Stimulated activated CD4-positive, alpha-beta T cell treated with anti-CD3 and anti-CD28 coated beads, Interleukin-1b, Interleukin-23, amount 100 ng/mL, for 48 hours (primary cell): Measurements from ENCODE around the gene NUP153.
A peak's percentile ranks its signal among the peaks of the same experiment; 100 is the strongest.
"Not testable (repeated sequence)": the region's sequence is repeated elsewhere in the genome, so short reads cannot be mapped to it uniquely, and the experiment has no call there.

Experiments used
- DNase-seq: peaks from one replicate; pipeline ENCODE4 v3.0.0-alpha.2; 2020

The NUP153 gene

DNA sequence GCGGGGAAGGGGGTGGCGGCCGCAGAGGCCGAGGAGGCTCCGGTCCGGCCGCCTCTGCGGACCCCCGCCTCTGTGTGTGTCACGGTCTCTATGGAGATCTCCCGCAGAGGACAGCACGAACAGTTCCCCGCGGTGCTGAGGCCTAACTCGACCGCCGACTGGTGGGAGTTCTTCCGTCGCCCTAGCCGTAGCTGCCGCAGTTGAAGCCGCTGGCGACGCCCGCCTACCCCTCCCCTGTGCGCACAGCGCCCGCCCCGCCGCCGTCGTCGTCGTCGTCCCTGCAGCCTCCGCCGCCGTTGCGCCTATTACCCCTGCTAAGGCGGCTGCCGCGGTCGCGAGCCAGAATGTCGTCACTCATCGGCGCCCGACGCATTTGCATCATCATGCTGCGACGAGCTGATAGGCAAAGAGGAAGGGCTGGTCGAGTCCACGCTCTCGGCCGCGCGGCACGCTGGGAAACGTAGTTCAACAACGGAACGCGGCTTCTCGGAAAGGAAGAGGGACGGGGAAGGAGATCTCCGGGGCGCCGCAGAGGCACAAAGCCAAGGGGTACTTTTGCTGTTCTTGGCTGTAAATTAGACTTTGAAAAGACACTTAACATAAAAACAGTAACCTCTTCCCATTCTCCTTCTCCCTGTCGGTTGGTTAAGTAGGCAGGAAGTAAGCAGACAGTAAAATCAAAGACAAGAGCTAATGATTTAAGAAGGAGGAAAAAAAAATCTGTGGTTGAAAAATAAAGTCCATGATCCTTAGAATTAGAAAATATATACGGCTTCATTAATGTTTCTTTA, at the start of gene NUP153:
TSS of gene NUP153 (minus strand) at position 346 of the 791 bp plus-strand sequence. CDS start 538 bp downstream, outside the sequence.
- DNase-seq, result peak; percentile 99

DNA sequence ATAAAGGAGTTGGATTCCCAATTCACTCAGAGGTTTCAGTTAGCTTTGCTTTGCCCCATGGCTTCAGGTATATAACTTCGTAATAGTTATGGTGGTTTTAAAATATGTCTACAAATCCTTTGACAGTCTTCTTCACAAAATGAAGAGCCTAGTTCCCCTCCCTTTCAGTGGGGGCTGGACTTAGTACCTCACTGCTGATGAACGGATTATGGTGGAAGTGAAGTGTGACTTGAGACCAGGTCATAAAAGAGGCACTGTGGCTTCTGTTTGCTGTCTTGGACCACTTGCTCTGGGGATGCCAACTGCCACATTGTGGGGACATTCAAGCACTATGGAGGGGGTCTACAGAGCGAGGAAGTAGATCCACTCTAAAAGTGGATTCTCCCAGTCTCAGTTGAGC, 47.5 kb upstream of the NUP153 start:
- DNase-seq, result no peak

DNA sequence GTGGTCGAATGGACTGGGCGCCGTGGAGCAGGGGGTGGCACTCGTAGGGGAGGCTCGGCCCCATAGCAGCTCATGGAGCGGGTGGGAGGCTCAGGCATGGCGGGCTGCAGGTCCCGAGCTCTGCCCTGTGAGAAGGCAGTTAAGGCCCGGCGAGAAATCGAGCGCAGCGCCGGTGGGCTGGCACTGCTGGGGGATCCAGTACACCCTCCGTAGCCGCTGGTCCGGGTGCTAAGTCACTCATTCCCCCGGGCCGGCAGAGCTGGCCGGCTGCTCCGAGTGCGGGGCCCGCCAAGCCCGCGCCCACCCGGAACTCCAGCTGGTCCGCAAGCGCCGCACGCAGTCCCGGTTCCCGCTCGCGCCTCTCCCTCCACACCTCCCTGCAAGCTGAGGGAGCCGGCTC, 38.6 kb upstream of the NUP153 start:
- DNase-seq, result not testable (repeated sequence)

DNA sequence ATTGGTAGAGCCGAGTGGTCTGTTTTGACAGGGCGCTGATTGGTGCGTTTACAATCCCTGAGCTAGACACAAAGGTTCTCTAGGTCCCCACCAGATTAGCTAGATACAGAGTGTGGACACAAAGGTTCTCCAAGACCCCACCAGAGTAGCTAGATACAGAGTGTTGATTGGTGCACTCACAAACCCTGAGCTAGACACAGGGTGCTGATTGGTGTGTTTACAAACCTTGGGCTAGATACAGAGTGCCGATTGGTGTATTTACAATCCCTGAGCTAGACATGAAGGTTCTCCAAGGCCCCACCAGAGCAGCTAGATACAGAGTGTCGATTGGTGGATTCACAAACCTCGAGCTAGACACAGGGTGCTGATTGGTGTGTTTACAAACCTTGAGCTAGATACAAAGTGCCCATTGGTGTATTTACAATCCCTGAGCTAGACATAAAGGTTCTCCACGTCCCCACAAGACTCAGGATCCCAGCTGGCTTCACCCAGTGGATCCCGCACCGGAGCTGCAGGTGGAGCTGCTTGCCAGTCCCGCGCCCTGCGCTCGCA, 38.1 kb upstream of the NUP153 start:
- not testable (repeated sequence) for DNase-seq

DNA sequence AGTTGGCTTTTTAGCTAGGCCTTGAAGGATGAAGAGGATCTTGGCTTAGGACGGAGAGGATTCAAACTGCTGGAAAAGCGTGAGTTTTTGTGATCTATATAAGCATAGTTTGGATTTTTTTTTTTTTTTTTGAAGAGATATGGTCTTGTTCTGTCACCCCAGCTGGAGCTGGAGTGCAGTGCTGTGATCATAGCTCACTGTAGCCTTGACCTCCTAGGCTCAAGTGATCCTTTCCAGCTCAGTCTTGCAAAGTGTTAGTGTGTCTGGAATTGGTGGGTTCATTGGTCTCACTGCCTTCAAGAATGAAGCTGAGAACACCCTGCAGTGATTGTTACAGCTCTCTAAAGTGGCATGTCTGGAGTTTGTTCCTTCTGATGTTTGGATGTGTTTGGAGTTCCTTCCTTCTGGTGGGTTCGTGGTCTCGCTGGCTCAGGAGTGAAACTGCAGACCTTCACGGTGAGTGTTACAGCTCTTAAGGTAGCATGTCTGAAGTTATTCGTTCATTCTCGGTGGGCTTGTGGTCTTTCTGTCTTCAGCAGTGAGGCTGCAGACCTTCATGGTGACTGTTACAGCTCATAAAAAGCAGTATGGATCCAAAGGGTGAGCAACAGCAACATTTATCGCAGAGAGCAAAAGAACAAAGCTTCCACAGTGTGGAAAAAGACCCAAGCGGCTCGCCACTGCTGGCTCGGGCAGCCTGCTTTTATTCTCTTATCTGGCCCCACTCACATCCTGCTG, 37.5 kb upstream of the NUP153 start:
- no peak for DNase-seq

DNA sequence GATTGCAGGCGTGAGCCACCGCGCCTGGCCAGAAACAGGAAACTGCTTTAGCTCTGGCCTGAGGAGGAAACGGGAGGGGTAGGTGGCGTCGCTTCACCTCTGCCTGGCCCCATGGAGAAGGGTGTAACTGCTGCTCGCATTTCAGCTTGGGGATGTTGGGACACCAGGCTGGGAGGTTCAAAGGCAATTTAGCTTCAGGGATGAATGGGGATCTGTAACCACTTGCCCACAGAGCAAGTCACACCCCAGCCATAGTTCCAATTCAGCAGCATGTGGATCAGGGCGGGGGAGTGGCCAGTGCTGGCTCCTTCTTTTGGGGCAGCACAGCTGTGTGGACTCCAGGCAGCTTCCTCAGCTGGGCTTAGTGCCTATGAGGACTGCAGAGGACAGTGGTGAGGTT, 34.8 kb upstream of the NUP153 start:
- no peak for DNase-seq

DNA sequence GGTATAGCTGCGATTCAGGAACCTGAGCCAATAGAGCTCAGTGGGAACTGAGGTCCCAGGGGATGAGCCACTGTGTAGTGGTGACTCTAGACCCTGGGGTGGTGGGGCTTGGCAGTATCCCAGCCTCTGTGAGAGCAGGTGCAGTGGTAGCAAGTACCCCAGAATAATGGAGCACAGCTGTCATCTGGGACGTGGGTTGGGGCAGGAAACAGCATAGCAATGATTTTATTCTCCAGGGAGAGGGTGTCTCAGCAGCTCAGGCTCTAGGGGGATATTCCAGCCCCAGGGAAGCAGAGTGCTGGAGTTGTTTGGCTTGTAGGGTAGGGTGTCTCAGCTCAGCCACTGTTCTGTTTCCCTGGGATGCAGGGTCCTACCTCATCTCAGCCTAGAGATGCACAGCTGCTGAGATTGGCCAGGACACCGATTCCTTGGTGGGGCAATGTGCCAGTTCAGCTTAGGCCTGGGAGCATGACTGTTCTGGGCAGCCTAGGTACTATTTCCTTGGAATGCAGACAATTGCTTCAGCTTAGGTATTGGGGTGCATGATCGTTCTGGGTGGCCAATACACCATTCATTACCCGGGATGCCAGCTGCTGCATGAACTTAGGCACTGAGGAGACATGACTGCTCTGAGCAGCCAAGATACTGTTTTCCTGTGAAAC, 34.0 kb upstream of the NUP153 start:
- no peak for DNase-seq

DNA sequence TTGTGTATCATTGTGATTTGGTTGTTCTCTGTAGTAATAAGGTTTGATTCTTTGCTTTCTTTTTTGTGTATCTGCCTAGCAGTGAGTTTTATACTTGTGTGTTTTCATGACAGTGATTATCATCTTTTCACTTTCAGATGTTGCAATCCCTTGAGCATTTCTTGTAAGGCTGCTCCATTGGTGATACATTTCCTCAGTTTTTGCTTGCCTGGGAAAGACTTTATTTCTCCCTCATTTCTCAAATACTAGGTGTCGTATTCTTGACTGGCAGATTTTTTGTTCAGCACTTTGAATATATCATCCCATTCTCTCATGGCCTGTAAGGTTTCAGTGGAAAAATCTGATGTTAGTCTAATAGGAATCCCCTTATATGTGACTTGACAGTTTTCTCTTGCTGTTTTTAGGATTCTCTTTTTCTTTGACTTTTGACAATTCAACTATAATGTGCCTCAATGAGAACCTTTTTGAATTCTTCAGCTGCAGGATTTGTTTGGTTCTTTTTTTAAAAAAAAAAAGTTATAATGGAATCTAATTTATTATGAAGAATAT, 31.1 kb upstream of the NUP153 start:
- no peak for DNase-seq

DNA sequence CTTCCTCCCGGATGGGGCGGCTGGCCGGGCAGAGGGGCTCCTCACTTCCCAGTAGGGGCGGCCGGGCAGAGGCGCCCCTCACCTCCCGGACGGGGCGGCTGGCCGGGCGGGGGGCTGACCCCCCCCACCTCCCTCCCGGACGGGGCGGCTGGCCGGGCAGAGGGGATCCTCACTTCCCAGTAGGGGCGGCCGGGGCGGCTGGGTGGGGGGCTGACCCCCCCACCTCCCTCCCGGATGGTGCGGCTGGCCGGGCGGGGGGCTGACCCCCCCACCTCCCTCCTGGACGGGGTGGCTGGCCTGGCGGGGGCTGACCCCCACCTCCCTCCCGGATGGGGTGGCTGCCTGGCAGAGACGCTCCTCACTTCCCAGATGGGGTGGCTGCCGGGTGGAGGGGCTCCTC, 28.6 kb upstream of the NUP153 start:
- DNase-seq, result not testable (repeated sequence)

DNA sequence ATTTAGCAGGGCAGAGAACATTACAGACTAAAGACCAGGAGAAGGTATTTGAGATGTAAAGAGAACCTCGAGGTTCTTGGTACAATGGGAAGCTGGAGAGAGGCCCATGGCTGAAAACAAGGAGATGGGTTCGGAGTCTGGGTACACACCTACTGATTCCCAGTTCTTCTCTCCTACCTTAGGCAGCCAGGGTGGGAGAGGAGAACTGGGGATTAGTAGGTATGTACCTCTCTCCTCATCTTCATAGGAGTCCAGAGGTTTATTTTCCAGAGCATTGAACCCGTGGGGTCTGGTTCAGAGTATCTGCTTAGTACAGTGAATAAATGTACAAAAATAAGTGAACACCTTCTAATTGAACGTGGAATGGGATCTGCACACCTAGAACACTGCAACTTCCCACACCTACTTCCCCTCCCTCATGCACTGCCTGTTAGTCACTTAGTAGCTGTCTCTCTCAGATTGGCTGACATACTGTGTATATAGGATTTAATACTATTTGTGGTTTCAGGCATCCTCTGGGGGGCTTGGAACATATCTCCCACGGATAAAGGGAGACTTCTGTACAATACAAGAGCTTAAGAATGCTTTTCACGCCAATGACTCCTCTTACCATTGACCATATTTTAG, 23.5 kb upstream of the NUP153 start:
- no peak for DNase-seq

DNA sequence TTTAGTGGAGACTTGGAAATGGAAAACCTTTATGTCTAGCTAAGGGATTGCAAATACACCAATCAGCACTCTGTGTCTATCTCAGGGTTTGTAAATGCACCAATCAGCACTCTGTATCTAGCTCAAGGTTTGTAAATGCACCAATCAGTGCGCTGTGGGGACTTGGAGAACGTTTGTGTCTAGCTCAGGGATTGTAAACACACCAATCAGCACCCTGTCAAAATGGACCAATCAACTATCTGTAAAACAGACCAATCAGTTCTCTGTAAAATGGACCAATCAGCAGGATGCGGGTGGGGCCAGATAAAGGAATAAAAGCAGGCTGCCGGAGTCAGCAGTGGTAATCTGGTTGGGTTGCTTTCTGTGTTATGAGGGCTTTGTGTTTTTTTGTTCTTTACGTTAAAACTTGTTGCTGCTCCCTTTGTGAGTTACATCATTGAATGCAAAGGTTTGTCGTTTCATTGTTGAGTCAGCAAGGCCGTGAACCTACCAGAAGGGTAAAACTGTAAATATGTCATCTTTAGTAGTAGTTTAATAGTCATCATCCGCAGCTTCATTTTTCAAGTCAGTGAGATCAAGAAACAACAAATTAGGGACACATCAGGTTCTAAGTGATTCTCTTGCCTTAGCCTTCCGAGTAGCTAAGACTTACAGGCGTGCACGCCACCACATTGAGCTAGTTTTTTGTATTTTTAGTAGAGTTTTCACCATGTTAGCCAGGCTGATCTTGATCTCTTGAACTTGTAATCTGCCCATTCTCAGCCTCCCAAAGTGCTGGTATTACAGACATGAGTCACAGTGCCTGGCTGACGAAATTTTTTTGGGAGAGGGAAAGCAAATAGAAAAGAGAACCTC, 22.7 kb upstream of the NUP153 start:
- no peak for DNase-seq

DNA sequence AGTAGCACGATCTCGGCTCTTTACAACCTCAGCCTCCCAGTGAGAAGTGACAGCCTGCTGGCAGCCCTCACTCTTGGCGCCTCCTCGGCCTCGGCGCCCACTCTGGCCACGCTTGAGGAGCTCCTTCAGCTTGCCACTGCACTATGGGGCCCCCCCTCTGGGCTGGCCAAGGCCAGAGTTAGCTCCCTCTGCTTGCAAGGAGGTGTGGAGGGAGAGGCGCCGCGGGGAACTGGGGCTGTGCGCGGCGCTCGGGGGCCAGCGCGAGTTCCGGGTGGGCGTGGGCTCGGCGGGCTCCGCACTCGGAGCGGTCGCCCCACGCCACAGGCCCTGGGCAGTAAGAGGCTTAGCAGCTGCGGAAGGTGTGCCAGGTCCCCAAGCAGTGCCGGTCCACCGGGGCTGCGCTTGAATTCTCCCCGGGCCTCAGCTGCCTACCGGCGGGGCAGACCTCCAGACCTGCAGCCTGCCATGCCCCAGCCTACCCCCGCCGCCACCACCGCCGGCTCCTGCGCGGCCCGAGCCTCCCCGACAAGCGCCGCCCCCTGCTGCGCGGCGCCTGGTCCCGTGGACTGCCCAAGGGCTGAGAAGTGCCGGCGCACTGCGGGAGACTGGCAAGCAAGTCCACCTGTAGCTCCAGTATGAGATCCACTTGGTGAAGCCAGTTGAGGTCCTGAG, 22.0 kb upstream of the NUP153 start:
- DNase-seq, result no peak

DNA sequence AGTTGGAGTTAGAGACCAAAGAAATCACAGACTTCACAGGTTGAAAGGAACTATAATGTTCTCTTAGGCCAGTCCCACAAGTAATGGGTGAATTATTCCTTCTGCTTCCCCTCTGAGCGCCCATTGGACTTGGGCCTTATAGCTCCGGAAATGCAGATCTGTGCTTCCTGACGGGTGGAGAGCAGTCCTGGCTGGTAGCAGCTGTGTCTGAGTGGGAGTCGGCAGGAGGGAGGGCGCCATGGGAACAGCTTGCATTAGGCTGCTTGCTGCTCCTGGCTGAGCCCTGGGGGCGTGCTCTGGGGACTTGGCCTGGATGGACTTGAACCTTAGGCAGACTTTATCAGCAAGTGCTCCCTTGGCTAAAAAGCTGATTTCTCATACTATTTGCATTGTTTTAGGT, 18.4 kb upstream of the NUP153 start:
- no peak for DNase-seq

DNA sequence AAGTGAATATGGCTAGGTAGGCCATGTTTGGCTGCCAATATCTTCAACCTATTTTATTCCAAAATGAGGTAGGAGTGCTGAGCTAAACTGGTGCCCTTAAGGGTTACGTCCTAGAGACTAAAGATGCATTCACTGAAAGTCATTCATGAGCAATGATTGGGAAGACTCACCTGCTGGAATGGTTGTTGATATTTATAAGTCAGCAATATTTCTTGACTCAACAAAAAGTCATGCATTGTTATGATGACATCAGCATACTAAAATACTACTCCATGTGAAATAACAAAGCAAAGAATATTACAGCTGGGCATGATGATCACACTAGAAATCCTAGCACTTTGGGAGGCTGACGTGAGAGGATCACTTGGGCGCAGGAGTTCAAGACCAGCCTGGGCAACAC, 17.6 kb upstream of the NUP153 start:
- no peak for DNase-seq

DNA sequence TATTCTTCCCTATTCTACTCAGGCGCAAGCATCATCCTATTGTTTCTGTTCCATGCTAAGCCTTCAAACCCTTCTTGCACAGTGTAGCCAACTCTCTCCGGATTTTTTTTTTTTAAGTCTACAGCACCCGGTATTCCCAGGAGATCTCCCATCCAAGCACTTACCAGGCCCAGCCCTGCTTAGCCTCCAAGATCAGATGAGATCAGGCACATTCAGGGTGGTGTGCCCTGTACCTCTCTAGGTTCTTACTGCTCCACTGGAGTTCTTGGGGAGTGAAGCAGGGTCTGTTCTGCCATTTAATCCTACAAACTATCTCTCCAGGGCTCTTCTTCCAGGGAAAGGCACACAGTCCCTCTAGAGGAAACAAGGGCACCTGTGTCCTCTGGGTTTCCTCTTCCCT, 14.9 kb upstream of the NUP153 start:
- no peak for DNase-seq

DNA sequence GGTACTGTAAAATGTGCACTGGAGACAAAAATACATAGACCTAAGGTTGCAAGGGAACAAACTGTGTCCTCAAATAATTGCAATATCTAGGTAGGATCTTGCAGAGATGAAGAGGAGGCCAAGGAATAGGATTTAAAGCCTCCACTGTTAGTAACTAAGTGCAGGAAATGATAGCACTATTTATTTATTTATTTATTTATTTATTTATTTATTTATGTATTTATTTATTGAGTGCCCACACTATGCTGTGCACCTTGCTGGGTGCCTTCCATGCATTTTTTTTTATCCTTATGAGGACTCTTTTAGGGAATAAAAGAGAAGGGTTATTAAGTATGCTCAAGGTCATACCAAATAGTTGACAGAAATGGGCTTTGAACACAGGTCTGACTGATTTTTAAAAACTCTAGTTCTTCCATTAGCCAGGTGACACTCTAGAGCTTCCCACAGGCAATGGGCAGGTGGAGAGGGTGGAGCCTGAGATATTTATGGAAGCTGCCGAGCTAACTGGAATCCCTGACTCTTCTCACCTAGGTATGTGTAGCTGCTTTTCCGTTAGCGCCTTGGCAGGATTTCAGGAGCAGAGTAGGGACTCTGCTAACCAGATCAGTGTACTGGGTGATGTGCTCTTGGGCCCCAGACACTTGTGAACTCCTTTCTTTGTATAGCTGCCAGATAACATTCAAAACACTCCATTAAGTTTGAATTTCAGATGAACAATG, 12.8 kb upstream of the NUP153 start:
- DNase-seq, result no peak

DNA sequence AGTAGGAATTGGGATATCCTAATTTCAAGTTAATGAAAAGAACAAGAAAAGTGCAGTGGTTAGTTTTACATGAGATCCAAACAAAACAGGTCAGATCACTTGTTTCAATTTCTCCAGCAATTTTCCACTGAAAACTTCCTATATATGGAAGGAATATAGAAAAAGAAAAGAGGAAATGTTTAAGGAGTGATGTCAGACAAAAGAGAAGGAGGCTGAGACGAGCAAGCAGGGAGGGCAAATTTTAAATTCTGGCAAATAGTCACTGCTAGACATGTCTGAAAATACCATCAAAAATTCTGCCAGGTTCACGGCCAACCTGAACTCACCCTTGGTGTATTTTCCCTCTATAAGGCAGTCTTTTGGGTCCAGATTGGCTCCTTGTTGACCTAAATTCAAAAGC, 9.5 kb upstream of the NUP153 start:
- no peak for DNase-seq

DNA sequence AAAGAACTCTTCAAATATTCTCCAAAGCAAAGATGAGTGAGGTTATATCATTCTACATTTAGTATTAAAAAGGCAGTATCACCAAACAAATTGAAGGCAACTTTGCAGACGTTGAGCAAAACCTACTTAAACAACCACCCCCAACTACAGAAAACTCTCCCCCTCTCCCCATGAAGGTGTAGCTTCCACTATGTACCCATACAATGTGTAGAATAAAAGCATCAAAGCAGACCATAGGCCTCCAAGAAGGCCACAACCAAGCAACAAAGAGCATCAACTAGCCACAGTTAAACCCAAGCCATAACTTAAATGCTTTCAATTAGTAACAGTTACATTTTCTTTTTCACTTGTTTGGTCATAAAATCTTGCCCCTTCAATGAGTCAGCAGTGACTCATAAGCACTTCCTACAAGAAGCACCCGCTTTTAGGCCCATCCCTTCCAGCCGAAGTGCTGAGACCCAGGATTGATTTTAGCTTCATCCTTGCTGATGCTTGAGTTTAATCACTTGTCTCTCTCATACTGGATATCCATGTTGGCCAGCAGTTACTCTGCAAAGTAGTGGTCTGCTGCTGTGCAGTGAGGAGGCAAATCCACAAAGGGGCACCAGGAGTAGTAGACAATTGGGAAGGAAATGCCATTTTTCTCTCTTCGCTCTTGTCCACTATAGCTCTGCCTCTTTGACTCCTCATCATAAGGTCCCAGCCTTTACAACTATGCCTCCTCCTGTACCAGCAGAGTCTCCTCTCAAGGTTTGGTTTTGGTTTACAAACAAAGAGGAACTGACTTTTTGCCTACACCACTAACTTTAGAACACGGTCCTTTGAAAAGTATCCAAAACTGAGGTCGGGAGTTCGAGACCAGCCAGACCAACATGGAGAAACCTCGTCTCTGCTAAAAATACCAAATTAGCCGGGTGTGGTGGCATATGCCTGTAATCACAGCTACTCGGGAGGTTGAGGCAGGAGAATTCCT, 8.4 kb upstream of the NUP153 start:
- DNase-seq, result peak; percentile 52

DNA sequence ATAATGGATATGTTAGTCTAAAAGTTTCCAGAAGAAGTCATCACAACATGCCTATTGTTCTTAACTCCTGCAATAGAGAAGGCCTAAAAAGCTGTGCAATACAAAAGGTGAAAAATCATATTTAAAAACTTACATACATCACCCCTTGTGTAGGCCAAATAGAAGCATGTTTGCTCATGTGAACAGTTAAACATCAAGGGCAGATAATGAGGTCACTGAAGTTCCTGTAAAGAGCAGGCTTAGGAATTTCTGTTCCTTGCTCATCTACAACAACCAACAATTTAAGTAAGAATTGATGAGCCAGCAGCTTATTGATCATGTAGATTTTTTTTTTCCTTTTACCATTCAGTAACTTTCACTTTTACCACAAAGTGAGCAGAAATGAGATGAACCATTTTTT, 7.5 kb upstream of the NUP153 start:
- no peak for DNase-seq
